Mammary epithelial cell (primary cell): Measurements from ENCODE around the gene CRYGA.

Experiments
- CTCF ChIP-seq, 2 donors: IDR thresholded peaks in 1 of 2; conservative IDR thresholded peaks in 1 of 2; 2 replicates each; pipeline ENCODE4 v1.5.1; 2011 to 2012; ENCODE audit warnings: inconsistent platforms in 2 of 2, low read length in 2 of 2, mild to moderate bottlenecking in 2 of 2, control low read depth in 1 of 2, low read depth in 1 of 2; ENCODE audit not compliant: insufficient read depth in 1 of 2; ENCODE audit errors: extremely low read depth in 1 of 2
- EZH2 ChIP-seq: IDR thresholded peaks from 2 replicates; pipeline ENCODE4 v1.6.1; 2012; ENCODE audit warnings: low read length, inconsistent platforms, borderline replicate concordance

- no peak for TF ChIP-seq CTCF (conservative IDR thresholded peaks at IDR 0.05 in 1 of 2, IDR thresholded peaks at IDR 0.05 in 1 of 2; ENCODE audit: extremely low read depth in 1 of 2, insufficient read depth in 1 of 2, low read depth in 1 of 2, low read length in 2 of 2)
- TF ChIP-seq EZH2, result no peak
Observed at GRCh38 chr2:208183972-208184705, 20.8 kb upstream of the CRYGA start.
